Glutamatergic neuron (in vitro differentiated cells): Measurements from ENCODE around the gene CEP57. TPM values are rescaled to one million over a fixed set of nuclear protein-coding genes. Genes with fewer than 3 reads are reported as not detected.

Experiments used
- DNase-seq: peaks from one replicate; pipeline ENCODE4 v3.0.0; 2022
- H3K27ac Mint-ChIP-seq: one replicate; pipeline ENCODE4 v1.8.0; 2020; ENCODE audit warnings: mild to moderate bottlenecking, mixed read lengths, inconsistent platforms; ENCODE audit not compliant: unreplicated experiment
- H3K27me3 Mint-ChIP-seq: one replicate; pipeline ENCODE4 v1.8.0; 2020; ENCODE audit warnings: mild to moderate bottlenecking, moderate library complexity, mixed read lengths, inconsistent platforms; ENCODE audit not compliant: unreplicated experiment
- H3K36me3 Mint-ChIP-seq: one replicate; pipeline ENCODE4 v1.8.0; 2020; ENCODE audit warnings: mild to moderate bottlenecking, mixed read lengths, inconsistent platforms; ENCODE audit not compliant: unreplicated experiment
- H3K4me1 Mint-ChIP-seq: one replicate; pipeline ENCODE4 v1.8.0; 2020; ENCODE audit warnings: mild to moderate bottlenecking, low read depth, mixed read lengths, inconsistent platforms; ENCODE audit not compliant: unreplicated experiment
- H3K4me3 Mint-ChIP-seq: one replicate; pipeline ENCODE4 v1.8.0; 2020; ENCODE audit warnings: mild to moderate bottlenecking, mixed read lengths, inconsistent platforms; ENCODE audit not compliant: unreplicated experiment
- H3K9me3 Mint-ChIP-seq: one replicate; pipeline ENCODE4 v1.8.0; 2020; ENCODE audit warnings: mild to moderate bottlenecking, moderate library complexity, mixed read lengths, inconsistent platforms; ENCODE audit not compliant: unreplicated experiment
- total RNA-seq: library from RNA; stranded (reverse); fragmentation: NEBNext Ultra II Directional; extraction: Animal tissue kit (Norgen Biotek cat#: 25700); gene quantifications from one replicate; pipeline ENCODE4 v1.2.1, GENCODE V29; 2021; ENCODE audit not compliant: unreplicated experiment
- TF ChIP-seq, protein P1 (sequence below): fragments of 200-600 bp; sonication (generic); IDR thresholded peaks from one replicate; pipeline ENCODE4 v1.5.0; 2021; ENCODE audit not compliant: partially characterized antibody, unreplicated experiment

CEP57 gene
- total RNA-seq, 1 donor from 2014 or later = 52.1 TPM

DNA sequence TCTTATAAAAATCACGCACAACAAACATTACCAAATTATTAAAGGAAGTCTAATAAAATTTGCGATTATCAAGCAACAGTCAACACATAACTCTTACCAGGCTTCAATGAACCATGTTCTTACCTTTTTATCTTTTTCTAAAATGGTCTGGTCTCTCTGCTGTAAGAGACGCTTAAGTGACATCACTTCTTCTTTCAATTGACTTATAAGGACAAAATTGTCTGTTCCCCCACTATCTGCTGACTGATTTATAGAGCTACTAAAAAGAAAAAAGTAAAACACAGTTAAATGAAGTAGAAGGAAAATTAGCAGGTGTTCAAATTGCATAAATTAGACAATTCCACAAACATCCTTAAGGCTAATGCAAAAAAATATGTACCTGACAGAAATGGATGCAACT, 11.6 kb upstream of the CEP57 start:
- no peaks in the 10 kb centered on the region for H3K27me3 Mint-ChIP-seq

DNA sequence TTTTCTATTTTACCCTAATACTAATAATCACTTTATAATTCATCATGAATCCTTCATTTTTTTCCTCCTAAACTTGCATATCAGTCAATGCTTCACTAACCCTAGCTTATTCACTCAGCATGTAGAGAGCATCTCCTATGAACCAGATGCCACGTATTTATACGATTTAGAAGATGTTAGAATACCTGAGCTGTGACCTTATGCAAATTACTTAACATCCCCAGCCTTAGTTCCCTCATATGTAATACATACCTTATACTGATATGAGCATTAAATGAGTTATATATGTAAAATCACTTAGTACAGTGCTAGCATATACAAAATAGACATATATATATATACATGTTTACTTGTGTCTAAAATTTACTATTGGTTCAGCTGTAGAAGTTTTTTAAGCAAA, 9.8 kb upstream of the CEP57 start:
- TF ChIP-seq, protein P1, sequence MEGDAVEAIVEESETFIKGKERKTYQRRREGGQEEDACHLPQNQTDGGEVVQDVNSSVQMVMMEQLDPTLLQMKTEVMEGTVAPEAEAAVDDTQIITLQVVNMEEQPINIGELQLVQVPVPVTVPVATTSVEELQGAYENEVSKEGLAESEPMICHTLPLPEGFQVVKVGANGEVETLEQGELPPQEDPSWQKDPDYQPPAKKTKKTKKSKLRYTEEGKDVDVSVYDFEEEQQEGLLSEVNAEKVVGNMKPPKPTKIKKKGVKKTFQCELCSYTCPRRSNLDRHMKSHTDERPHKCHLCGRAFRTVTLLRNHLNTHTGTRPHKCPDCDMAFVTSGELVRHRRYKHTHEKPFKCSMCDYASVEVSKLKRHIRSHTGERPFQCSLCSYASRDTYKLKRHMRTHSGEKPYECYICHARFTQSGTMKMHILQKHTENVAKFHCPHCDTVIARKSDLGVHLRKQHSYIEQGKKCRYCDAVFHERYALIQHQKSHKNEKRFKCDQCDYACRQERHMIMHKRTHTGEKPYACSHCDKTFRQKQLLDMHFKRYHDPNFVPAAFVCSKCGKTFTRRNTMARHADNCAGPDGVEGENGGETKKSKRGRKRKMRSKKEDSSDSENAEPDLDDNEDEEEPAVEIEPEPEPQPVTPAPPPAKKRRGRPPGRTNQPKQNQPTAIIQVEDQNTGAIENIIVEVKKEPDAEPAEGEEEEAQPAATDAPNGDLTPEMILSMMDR = no peak
- DNase-seq = no peak
- no peaks in the 10 kb centered on the region for H3K27me3 Mint-ChIP-seq
- H3K4me1 Mint-ChIP-seq = no peaks in the 10 kb centered on the region
- no peak overlapping the region for H3K4me3 Mint-ChIP-seq
- no peaks in the 10 kb centered on the region for H3K36me3 Mint-ChIP-seq
- H3K27ac Mint-ChIP-seq = no peak overlapping the region
- H3K9me3 Mint-ChIP-seq = no peaks in the 10 kb centered on the region

More for the DNA sequence above, 11.6 kb upstream of the CEP57 start:
- Mint-ChIP-seq H3K9me3 (no peaks in the 10 kb centered on the region), H3K27ac (no peak overlapping the region), H3K36me3 (no peaks in the 10 kb centered on the region), H3K4me1 (no peaks in the 10 kb centered on the region), H3K4me3 (no peak overlapping the region)
- TF ChIP-seq, protein P1 = no peak
- no peak for DNase-seq

DNA sequence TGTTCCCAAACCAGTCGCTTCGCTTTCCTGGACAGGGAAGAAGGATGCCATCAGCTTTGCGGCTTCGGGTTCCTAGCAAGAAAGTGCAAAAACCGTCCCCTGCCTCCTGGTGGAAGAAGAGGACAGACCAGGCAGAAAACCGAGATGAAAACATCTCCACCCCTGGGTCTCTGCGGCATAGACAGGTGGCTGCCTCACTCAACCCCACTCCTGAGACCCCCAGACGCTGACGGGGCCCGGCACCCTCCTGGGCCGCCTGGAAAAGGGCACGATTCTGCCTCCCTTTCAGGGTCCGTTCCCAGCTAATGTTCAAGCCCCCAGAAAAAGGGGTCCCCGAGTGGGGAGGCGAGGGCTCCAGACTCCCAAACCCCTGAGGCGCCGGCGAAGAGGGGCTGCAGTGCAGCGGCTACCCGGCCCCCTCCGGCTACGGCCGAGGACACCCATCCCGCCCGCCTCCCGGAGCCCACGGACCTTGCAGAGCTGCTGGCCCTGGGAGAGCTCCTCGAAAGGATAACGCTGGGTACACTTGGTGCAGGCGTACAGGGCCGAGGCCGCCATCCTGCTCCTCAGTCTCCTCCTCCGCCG, 1.3 kb upstream of the CEP57 start:
- Mint-ChIP-seq H3K4me1 (peaks cover 19% of the 10 kb centered on the region), H3K27ac (peak overlapping the region; percentile 73), H3K27me3 (peaks cover 2% of the 10 kb centered on the region), H3K9me3 (peaks cover 6% of the 10 kb centered on the region), H3K4me3 (peak overlapping the region; percentile 91), H3K36me3 (no peaks in the 10 kb centered on the region)
- TF ChIP-seq, protein P1 = peak; percentile 48
- peak; percentile 67 for DNase-seq

DNA sequence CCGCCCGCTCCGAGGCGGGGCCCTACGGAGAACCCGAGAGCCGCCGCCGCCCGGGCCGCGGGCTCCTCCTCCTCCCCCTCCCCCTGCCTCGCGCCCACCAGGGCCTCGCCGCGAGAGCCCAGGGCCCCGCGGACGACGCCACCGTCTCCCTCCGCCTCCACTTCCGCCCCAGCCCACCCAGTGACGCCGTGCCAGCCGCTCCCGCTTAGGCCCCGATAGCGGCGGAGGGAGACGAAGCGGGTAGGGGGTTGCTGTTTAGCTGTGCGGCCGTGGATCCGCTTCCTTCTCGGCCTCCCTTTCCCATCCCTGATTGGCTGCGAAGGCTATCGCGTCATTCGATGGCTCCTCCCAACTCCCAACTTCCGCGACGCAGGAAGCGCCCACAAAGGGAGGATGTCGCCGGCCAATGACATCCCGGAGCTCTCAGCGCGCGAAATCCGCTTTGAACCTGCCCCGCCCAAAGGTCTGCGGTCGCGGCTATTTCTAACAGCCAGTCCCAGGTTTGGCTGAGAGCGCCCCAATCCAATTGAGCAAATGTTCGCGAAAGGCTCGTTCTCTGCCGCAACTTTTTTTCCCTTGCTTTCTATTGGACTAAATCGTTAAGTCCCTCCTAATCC, 684 bp upstream of the CEP57 start, which contains the start of gene FAM76B:
Gene FAM76B, minus strand, starts transcription at position 277 of the 617 bp plus-strand sequence. CDS start 304 bp downstream, outside the sequence.
- TF ChIP-seq, protein P1 = no peak
- Mint-ChIP-seq H3K9me3 (peaks cover 6% of the 10 kb centered on the region), H3K36me3 (no peaks in the 10 kb centered on the region), H3K4me1 (peaks cover 21% of the 10 kb centered on the region), H3K4me3 (peak within 1 kb of the TSS; percentile 91), H3K27me3 (peaks cover 2% of the 10 kb centered on the region), H3K27ac (peak within 1 kb of the TSS; percentile 81)
- DNase-seq = peak; percentile 96
